HL-60 (cell line): ENCODE results near the gene ARHGAP33.

ENCODE experiments used
- CTCF ChIP-seq: IDR thresholded peaks from one replicate; pipeline ENCODE4 v1.5.1; 2011; ENCODE audit warnings: low read length, control low read depth, inconsistent platforms; ENCODE audit not compliant: insufficient read depth
- GABPA ChIP-seq: IDR thresholded peaks from 2 replicates; pipeline ENCODE4 v1.6.1; 2012; ENCODE audit warnings: low read depth
- POLR2AphosphoS5 ChIP-seq: IDR thresholded peaks from 2 replicates; pipeline ENCODE4 v1.6.1; 2012; ENCODE audit warnings: low read depth

DNA sequence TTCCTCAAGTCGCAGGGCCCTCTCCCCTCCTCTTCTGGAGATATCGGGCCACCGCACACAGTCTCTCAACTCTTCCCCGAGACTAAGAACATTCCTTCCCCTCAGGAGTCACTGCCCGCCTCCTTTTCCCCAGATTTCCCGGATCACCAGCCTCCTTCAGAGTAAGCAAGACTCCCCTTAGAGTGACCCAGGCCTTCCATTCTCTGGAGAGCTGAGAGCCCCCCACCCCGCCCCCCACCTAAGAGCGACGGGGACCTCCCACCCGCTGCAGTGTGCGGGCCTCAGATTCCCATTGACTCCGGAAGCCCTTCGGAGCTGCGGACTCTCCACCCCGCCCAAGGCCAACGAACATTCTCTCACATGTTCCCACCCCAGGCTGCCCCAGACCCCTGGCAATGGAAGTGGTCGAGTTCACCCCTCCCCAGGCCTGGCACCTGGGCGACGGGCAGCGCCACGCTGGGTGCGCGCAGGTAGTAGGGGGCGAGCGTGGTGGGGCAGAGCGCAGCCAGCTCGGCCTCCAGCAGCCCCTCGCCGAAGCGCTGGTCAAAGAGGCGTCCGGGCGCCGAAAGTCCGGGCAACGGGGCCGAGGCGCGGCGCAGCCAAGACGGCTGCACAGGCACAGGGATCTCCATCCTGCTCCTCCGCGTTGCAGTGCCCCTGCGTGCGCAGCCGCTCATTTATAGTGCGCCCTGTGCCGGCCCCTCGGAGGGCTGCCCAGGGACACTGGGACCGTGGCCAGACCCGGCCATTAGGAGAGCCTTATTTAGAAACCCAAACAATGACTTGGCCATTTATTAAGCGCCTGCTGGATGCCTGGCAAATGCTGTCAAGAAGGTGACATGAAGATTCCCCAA is 18.8 kb upstream of the ARHGAP33 start, which contains the start of gene HSPB6:
- no peak for TF ChIP-seq CTCF
- TF ChIP-seq POLR2AphosphoS5, result no peak
- no peak for TF ChIP-seq GABPA
